H1 (cell line): ENCODE measurements around the gene ZNF521. TPM values are rescaled to one million over a fixed set of nuclear protein-coding genes. Genes with fewer than 3 reads are reported as not detected.

ENCODE experiments used
- CTCF ChIA-PET: fragments of 300-600 bp; sonication (Branson Sonifier 250); formaldehyde crosslinking; loops from one replicate; lab custom pipeline; 2021; ENCODE audit not compliant: partially characterized antibody; lab: Charles Lee
- POLR2A ChIA-PET: fragments of 300-600 bp; sonication (Branson Sonifier 250); formaldehyde crosslinking; loops from one replicate; lab custom pipeline; 2021; ENCODE audit warnings: inconsistent platforms; ENCODE audit not compliant: partially characterized antibody; lab: Charles Lee
- DNase-seq, 2 experiments: peaks; one replicate each; pipeline versions ENCODE4 v3.0.0 to v3.0.0-alpha.2; 2010 to 2022; ENCODE audit warnings: low spot score in 2 of 2, low read depth in 1 of 2, mixed read lengths in 1 of 2
- FAIRE-seq: peaks from 2 replicates; lab custom pipeline; 2011; peaks lifted over from hg19 to GRCh38; lab: Jason Lieb, UNC
- H2AFZ ChIP-seq: 2 replicates; pipeline ENCODE4 v1.8.1; 2012; ENCODE audit warnings: low read length, inconsistent platforms
- H2AK5ac ChIP-seq: 2 replicates; pipeline ENCODE4 v1.6.1; 2013; ENCODE audit warnings: low read depth, low read length
- H2BK120ac ChIP-seq: replicated peaks from 2 replicates; pipeline ENCODE3; 2013; ENCODE audit warnings: low read depth, low read length, inconsistent platforms
- H2BK12ac ChIP-seq: 2 replicates; pipeline ENCODE4 v1.6.1; 2013; ENCODE audit warnings: low read depth, low read length
- H2BK15ac ChIP-seq: 2 replicates; pipeline ENCODE4 v1.6.1; 2013; ENCODE audit warnings: low read length
- H2BK20ac ChIP-seq: 2 replicates; pipeline ENCODE4 v1.6.1; 2013; ENCODE audit warnings: low read length
- H2BK5ac ChIP-seq: 2 replicates; pipeline ENCODE4 v1.6.1; 2013; ENCODE audit warnings: low read depth, low read length
- H3K14ac ChIP-seq: 2 replicates; pipeline ENCODE4 v1.6.1; 2013; ENCODE audit warnings: inconsistent platforms; ENCODE audit not compliant: insufficient read length
- H3K18ac ChIP-seq: 2 replicates; pipeline ENCODE4 v1.6.1; 2013; ENCODE audit warnings: low read length; ENCODE audit errors: extremely low read depth
- H3K23ac ChIP-seq: 2 replicates; pipeline ENCODE4 v1.6.1; 2013; ENCODE audit warnings: inconsistent platforms; ENCODE audit not compliant: insufficient read length
- H3K23me2 ChIP-seq: 2 replicates; pipeline ENCODE4 v1.6.1; 2013; ENCODE audit warnings: low read depth, low read length
- H3K27ac ChIP-seq: 2 replicates; pipeline ENCODE4 v1.6.1; 2011; ENCODE audit warnings: low read depth, low read length, inconsistent platforms
- H3K27me3 ChIP-seq, 4 experiments: replicated peaks in 1 of 4; 1 replicate in 1 of 4; 2 replicates in 3 of 4; pipeline versions ENCODE4 v1.6.1 to v1.8.1; 2011 to 2013; ENCODE audit warnings: low read length in 3 of 4, mild to moderate bottlenecking in 3 of 4, inconsistent platforms in 2 of 4, mixed read lengths in 2 of 4, moderate library complexity in 1 of 4; ENCODE audit not compliant: control insufficient read depth in 3 of 4, insufficient read depth in 3 of 4; ENCODE audit errors: extremely low read depth in 1 of 4
- H3K36me3 ChIP-seq, 4 experiments: 2 replicates each; pipeline versions ENCODE4 v1.6.1 to v1.8.1; 2011 to 2013; ENCODE audit warnings: mild to moderate bottlenecking in 4 of 4, low read length in 3 of 4, moderate library complexity in 2 of 4, control low read depth in 1 of 4, inconsistent platforms in 1 of 4; ENCODE audit not compliant: insufficient read depth in 4 of 4, control insufficient read depth in 2 of 4
- H3K4ac ChIP-seq: replicated peaks from 2 replicates; pipeline ENCODE3; 2013; ENCODE audit warnings: low read length, low read depth, mixed read lengths, inconsistent platforms; ENCODE audit not compliant: insufficient read length
- H3K4me1 ChIP-seq, 4 experiments: replicated peaks in 1 of 4; 1 replicate in 1 of 4; 2 replicates in 3 of 4; pipeline versions ENCODE4 v1.6.1 to v1.8.1; 2011 to 2013; ENCODE audit warnings: low read length in 3 of 4, inconsistent platforms in 2 of 4, mixed read lengths in 1 of 4; ENCODE audit not compliant: insufficient read depth in 4 of 4, control insufficient read depth in 3 of 4
- H3K4me2 ChIP-seq, 2 experiments: 2 replicates each; pipeline versions ENCODE4 v1.6.1 to v1.8.1; 2011 to 2013; ENCODE audit warnings: low read depth in 2 of 2, low read length in 2 of 2, control low read depth in 1 of 2, inconsistent platforms in 1 of 2, mild to moderate bottlenecking in 1 of 2; ENCODE audit not compliant: insufficient read depth in 1 of 2
- H3K4me3 ChIP-seq, 4 experiments: fragments of 200-600, 300-600 bp in 1 of 4; sonication (generic), shearing (Covaris generic), sonication (Bioruptor Twin) in 1 of 4; 2 replicates each; pipeline versions ENCODE4 v1.5.1 to v1.8.1; 2011 to 2016; ENCODE audit warnings: low read length in 4 of 4, low read depth in 3 of 4, control low read depth in 2 of 4, inconsistent platforms in 2 of 4, mild to moderate bottlenecking in 2 of 4, mixed read lengths in 1 of 4, moderate library complexity in 1 of 4; ENCODE audit not compliant: insufficient read depth in 2 of 4; ENCODE audit errors: extremely low read depth in 1 of 4
- H3K56ac ChIP-seq: replicated peaks from 2 replicates; pipeline ENCODE3; 2013; ENCODE audit warnings: low read depth, mild to moderate bottlenecking, mixed read lengths, low read length, inconsistent platforms; ENCODE audit not compliant: insufficient read length
- H3K79me1 ChIP-seq: 2 replicates; pipeline ENCODE4 v1.6.1; 2013; ENCODE audit warnings: low read depth, low read length, control low read depth
- H3K79me2 ChIP-seq, 2 experiments: 2 replicates each; pipeline versions ENCODE4 v1.6.1 to v1.8.1; 2012 to 2013; ENCODE audit warnings: low read length in 2 of 2, mild to moderate bottlenecking in 2 of 2, inconsistent platforms in 1 of 2; ENCODE audit not compliant: insufficient read depth in 2 of 2, control insufficient read depth in 1 of 2
- H3K9ac ChIP-seq, 4 experiments: replicated peaks in 1 of 4; 1 replicate in 1 of 4; 2 replicates in 3 of 4; pipeline versions ENCODE4 v1.6.1 to v1.8.1; 2011 to 2013; ENCODE audit warnings: low read depth in 3 of 4, low read length in 3 of 4, control low read depth in 2 of 4, mild to moderate bottlenecking in 2 of 4, moderate library complexity in 2 of 4, inconsistent platforms in 1 of 4; ENCODE audit errors: extremely low read depth in 1 of 4
- H3K9me3 ChIP-seq, 2 experiments: 2 replicates each; pipeline versions ENCODE4 v1.6.1 to v1.8.1; 2012 to 2013; ENCODE audit warnings: mild to moderate bottlenecking in 2 of 2, moderate library complexity in 2 of 2, control low read depth in 1 of 2, inconsistent platforms in 1 of 2, low read depth in 1 of 2, low read length in 1 of 2, mixed read lengths in 1 of 2; ENCODE audit not compliant: insufficient read depth in 2 of 2
- H4K20me1 ChIP-seq, 2 experiments: replicated peaks in 1 of 2; 2 replicates each; pipeline versions ENCODE3 to v1.8.1; 2011 to 2013; ENCODE audit warnings: inconsistent platforms in 2 of 2, low read length in 2 of 2, mild to moderate bottlenecking in 1 of 2; ENCODE audit not compliant: insufficient read depth in 2 of 2, control insufficient read depth in 1 of 2
- H4K5ac ChIP-seq: 2 replicates; pipeline ENCODE4 v1.6.1; 2013; ENCODE audit warnings: low read length, low read depth, mixed read lengths, inconsistent platforms; ENCODE audit not compliant: insufficient read length
- H4K8ac ChIP-seq: 2 replicates; pipeline ENCODE4 v1.8.0; 2013; ENCODE audit warnings: mild to moderate bottlenecking, moderate library complexity, low read length, inconsistent platforms; ENCODE audit not compliant: insufficient read depth; ENCODE audit errors: extremely low read depth
- H4K91ac ChIP-seq: replicated peaks from 2 replicates; pipeline ENCODE3; 2013; ENCODE audit warnings: low read length, mixed read lengths, inconsistent platforms; ENCODE audit not compliant: insufficient read length
- ASH2L ChIP-seq: fragments of 200-600, 300-600 bp; sonication (generic); IDR thresholded peaks from one replicate; pipeline ENCODE4 v1.7.1; 2017; ENCODE audit warnings: low read length
- EP300 ChIP-seq, 2 experiments: IDR thresholded peaks; 1 replicate in 1 of 2; 2 replicates in 1 of 2; pipeline ENCODE4 v1.6.1; 2011 to 2012; ENCODE audit warnings: low read depth in 2 of 2, low read length in 2 of 2, mild to moderate bottlenecking in 2 of 2, borderline replicate concordance in 1 of 2, inconsistent platforms in 1 of 2, moderate library complexity in 1 of 2
- POLR2A ChIP-seq, 2 experiments: IDR thresholded peaks; 1 replicate in 1 of 2; 2 replicates in 1 of 2; pipeline ENCODE4 v1.6.1; 2011; ENCODE audit warnings: low read depth in 2 of 2, low read length in 2 of 2, mild to moderate bottlenecking in 2 of 2; ENCODE audit errors: control extremely low read depth in 1 of 2
- SIRT6 ChIP-seq: IDR thresholded peaks from one replicate; pipeline ENCODE4 v1.7.1; 2012; ENCODE audit warnings: low read length, inconsistent platforms
- TBP ChIP-seq: IDR thresholded peaks from 2 replicates; pipeline ENCODE4 v1.6.1; 2011; ENCODE audit warnings: low read depth, low read length, improper control_type of control experiment
- WGBS, 2 experiments: shearing (Covaris generic) in 1 of 2; methylation state at CpG; one replicate each; pipeline versions ENCODE4 v1.1.6 to v1.1.7; 2013 to 2015; ENCODE audit warnings: low lambda C conversion rate in 2 of 2, mixed read lengths in 2 of 2, inconsistent platforms in 1 of 2, low coverage in 1 of 2, missing lambda C conversion rate in 1 of 2; ENCODE audit not compliant: insufficient replicate concordance in 2 of 2, insufficient coverage in 1 of 2, insufficient read length in 1 of 2; ENCODE audit errors: extremely low coverage in 1 of 2, missing lambda C conversion rate in 1 of 2; 5-methylcytosine and 5-hydroxymethylcytosine counted together
- polyA plus RNA-seq, 7 experiments: library from polyadenylated mRNA; depleted of rRNA in 3 of 7; stranded (reverse) in 5 of 7; unstranded in 2 of 7; fragments of >200 nt in 5 of 7; fragments of 200-250 nt in 2 of 7; gene quantifications; 1 replicate in 5 of 7; 2 replicates in 1 of 7; 4 replicates in 1 of 7; pipeline versions ENCODE4 v1.2.1 to v1.2.3, GENCODE V29; 2011 to 2013; ENCODE audit warnings: missing spikeins in 2 of 7, mixed read lengths in 2 of 7
- total RNA-seq: library from RNA; stranded (reverse); fragmentation: NEBNext Ultra II Directional; extraction: Animal tissue kit (Norgen Biotek cat#: 25700); gene quantifications from 2 replicates; pipeline ENCODE4 v1.2.1, GENCODE V29; 2021

The ZNF521 gene
- total and polyA plus RNA-seq, 2 of the 8 experiments (the other 6 are each of a cell fraction or from before 2014, with no cell fraction given), result 9.5 to 15.8 TPM

- H3K56ac ChIP-seq, result no peak overlapping the region
- POLR2A ChIA-PET, result no interaction called here
- H2BK12ac ChIP-seq, result no peak overlapping the region
- no peak overlapping the region for H3K9ac ChIP-seq
- WGBS, 2 experiments, result 94% methylated on average over 3 of the region's 3 CpGs; no CpG with 5 or more reads in 1 of the 2 experiments
- no peak overlapping the region for H3K23ac ChIP-seq
- CTCF ChIA-PET, result no interaction called here
- H3K4me1 ChIP-seq, result peaks cover 0 to 9% (median 6%) of the 10 kb centered on the region in 4 experiments; a peak in 4 of 7 replicates
- no peak overlapping the region for H2AK5ac ChIP-seq
- no peak overlapping the region for H3K14ac ChIP-seq
- H3K27me3 ChIP-seq, result no peaks in the 10 kb centered on the region
- no peaks in the 10 kb centered on the region for H3K79me1 ChIP-seq
- H3K9me3 ChIP-seq, result no peaks in the 10 kb centered on the region
- no peak overlapping the region for H3K4me3 ChIP-seq
- H2AFZ ChIP-seq, result no peak overlapping the region
- no peak overlapping the region for H2BK5ac ChIP-seq
- H3K23me2 ChIP-seq, result no peaks in the 10 kb centered on the region
- H2BK15ac ChIP-seq, result no peak overlapping the region
- FAIRE-seq (no peak), DNase-seq (no peak)
- H2BK120ac ChIP-seq, result no peak overlapping the region
- H4K8ac ChIP-seq, result no peak overlapping the region
- H3K4me2 ChIP-seq, result no peak overlapping the region
- no peaks in the 10 kb centered on the region for H4K20me1 ChIP-seq
- no peak overlapping the region for H4K5ac ChIP-seq
- H3K36me3 ChIP-seq, result no peaks in the 10 kb centered on the region
- no peak overlapping the region for H3K27ac ChIP-seq
- no peak overlapping the region for H3K18ac ChIP-seq
- H3K79me2 ChIP-seq, result no peaks in the 10 kb centered on the region
- TF ChIP-seq EP300 (IDR thresholded peaks at IDR 0.05; ENCODE audit: borderline replicate concordance in 1 of 2, low read depth in 2 of 2, low read length in 2 of 2), result no peak
- no peak for TF ChIP-seq TBP
- TF ChIP-seq ASH2L, result no peak
- no peak for TF ChIP-seq POLR2A (IDR thresholded peaks at IDR 0.05; ENCODE audit: control extremely low read depth in 1 of 2, low read depth in 2 of 2, low read length in 2 of 2)
- no peak for TF ChIP-seq SIRT6
- no peak overlapping the region for H2BK20ac ChIP-seq
- H3K4ac ChIP-seq, result no peak overlapping the region
- no peak overlapping the region for H4K91ac ChIP-seq
Observed at GRCh38 chr18:25171334-25171733, 180.6 kb downstream of the ZNF521 start.
